GM19372 (cell line): ENCODE results near the gene MAS1.
"Not testable (repeated sequence)": the region's sequence is repeated elsewhere in the genome, so short reads cannot be mapped to it uniquely, and the experiment has no call there.

Experiments
- ATAC-seq: cut with Tn5 transposase; IDR thresholded peaks from one replicate; pipeline ENCODE4 v1.9.1; 2021; ENCODE audit warnings: mild to moderate bottlenecking, low read depth, moderate library complexity; ENCODE audit not compliant: unreplicated experiment

Gene MAS1

GRCh38 chr6:159915397-159915796, 24.6 kb downstream of the MAS1 start:
- no peak for ATAC-seq

DNA sequence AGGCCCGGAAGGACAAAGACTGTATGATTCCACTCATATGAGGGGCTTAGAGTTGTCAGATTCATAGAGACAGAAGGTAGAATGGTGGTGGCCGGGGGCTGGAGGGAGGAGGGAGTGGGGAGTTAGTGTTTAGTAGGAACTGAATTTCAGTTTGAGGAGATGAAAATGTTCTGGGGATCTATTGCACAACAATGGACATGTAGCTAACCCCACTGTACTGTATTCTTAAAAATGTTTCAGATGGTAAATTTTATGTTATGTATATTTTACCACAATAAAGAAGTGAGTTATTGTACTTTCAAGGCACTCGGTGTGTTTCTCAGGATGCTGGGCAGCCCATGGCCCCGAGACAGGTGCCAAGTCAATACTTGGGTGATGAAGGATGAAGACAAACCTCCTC, 25.4 kb downstream of the MAS1 start:
- no peak for ATAC-seq

GRCh38 chr6:159916752-159917151, 26.0 kb downstream of the MAS1 start:
- no peak for ATAC-seq

- no peak for ATAC-seq
Observed at GRCh38 chr6:159919011-159919511, 28.3 kb downstream of the MAS1 start.

DNA sequence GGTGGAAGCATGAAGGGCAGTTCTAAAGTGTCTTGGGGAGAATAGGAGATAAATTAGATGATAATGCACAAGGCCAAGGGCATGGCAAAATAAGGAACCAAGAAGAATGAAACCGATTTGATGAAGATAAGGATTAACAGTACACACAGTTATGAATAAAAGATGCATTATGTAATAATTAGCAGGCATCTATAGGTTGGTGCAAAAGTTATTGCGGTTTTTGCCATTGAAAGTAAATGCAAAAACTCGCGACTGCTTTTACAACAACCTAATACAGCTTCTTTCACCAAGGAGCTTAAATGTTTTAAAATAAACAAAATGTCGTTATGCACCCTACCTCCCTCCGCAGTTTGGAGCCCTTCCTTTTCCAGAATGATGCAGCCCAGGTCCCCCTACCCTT, 29.0 kb downstream of the MAS1 start:
- ATAC-seq, result no peak

GRCh38 chr6:159924150-159924549, 33.4 kb downstream of the MAS1 start:
- ATAC-seq, result not testable (repeated sequence)

DNA sequence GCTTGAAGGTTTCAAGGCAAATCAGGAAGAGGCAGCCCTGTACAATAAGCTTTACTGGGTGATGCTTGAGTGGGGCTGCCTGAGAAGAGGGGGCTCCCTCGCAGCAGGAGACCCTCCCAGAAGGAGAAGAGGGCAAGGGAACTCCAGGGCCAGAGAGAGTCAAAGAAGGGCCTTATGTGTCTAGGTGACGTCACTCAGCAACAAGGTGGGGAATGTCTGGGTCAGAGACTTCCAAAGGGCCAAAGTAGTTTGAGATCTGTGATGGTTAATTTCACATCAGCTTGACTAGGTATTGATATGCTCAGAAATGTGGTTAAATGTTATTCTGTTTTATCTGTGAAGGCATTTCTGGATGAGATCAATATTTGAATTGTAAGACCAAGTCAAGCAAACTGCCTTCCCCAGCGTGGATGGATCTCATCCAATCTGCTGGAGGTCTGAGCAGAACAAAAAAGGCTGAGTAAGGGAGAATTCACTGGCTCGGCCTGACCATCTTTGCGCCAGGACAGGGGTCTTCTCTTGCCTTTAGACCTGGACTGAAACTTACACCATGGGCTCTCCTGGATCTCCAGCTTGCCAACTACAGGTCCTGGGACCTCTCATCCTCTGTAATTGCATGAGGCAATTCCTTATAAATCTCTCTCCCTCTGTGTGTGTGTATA, 35.9 kb downstream of the MAS1 start:
- ATAC-seq, result no peak

- peak; percentile 46 for ATAC-seq
Observed at GRCh38 chr6:159929819-159930218, 39.0 kb downstream of the MAS1 start.

DNA sequence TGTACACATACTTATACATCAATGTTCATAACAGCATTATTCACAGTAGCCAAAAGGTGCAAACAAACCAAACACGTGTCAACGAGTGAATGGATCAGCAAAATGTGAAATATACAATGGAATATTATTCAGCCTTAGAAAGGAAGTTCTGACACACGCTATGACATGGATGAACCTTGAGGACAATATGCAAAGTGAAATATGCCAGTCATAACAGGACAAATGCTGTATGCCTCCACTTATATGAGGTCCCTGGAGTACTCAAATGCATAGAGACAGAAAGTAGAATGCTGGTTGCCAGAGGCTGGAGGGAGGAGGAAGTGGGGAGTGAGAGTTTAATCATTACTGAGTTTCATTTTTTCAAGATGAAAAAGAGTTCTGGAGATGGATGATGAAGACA, 40.3 kb downstream of the MAS1 start:
- ATAC-seq, result peak; percentile 74

DNA sequence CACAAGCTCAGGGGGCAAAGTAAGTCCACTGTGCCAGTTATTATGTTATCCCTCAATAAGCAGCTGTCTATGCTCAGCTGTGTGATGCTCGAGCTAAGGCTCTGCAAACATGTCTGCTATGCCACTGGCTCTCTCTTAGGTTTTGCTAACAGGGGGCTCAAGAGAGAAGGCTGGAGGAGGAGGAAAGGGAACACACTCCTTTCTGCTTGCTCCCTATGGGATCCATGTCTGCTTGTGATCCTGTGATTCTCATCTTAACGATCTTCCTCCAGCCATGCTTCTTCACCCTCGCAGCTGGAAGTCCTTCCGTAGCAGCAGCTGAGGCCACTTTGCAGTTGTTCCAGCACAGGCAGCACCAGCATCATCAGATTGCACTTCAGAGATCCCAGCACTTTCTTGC, 41.1 kb downstream of the MAS1 start:
- peak; percentile 2 for ATAC-seq

- ATAC-seq, result no peak
Observed at GRCh38 chr6:159933077-159933476, 42.3 kb downstream of the MAS1 start.

DNA sequence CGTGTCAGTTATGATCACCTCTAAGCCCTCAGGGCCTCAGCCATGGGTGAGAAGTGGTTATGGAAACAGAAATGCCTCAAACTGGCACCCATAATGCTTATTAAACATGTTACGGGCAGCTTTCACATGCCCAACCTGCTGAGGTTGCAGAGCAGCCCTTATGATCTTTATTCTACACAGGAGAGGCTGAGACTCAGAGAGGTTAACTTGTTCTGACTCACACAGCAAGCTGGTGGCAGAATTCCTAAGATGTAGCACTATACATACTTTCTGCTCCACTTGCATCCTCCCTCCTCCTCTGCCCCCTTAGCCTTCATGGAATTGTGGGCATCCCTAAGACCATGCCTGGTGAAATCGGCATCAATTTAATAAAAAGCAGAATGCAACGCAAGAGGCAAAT, 43.4 kb downstream of the MAS1 start:
- no peak for ATAC-seq

DNA sequence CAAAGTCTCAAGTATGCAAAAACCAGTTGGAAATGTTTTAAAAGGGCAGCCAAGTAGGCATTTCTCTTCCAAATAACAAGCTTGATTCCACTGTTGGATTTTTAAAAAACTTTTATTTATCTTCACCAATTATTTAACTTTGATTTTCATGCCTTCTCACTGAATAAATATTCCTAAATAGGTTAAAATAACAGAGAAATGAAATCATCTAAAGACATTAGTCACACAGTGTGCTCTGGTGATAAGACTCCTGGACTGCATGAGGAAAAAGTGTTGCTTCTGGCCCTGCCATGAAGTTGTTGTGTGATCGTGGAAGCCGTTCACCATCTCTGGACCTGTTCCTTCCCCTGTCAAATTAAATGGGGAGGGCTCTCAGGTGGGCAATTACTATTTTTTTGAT, 44.3 kb downstream of the MAS1 start:
- no peak for ATAC-seq

DNA sequence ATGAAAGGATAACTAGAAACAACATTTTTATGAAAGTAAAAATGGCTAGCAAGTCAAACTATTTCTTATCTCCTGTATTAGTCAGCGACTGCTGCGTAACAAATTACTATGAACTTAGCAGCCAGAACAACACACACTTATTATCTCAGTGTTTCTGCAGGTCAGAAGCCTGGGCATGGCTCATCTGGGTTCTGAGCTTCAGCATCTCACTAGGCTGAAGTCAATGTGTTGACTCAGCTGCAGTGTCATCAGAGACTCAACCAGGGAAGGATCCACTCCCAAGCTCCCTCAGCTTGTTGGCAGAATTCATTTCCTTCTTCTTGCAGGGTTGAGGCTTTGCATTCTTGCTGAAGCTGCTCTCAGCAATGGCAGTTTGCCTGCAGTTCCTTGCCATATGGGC, 44.8 kb downstream of the MAS1 start:
- no peak for ATAC-seq

DNA sequence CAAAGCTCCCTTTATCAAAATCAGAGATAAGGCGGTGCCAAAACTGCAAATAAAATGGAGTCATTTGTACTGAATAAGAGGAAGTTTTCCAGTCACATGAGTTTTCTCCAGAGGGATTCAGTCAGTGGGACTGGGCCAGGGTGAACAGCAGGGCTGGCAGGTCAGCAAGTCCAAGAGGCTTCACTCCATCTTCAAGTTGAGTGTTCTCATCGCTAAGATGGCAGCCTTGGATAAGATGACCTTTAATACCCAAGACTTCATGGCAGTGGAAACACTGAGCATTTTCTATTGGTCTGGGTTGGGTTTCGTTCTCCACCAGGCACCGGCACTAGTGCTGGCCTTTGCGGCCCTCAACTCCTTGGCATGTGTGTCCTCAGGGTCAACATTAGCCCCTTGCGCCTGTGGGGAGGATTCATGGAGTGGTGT, 48.8 kb downstream of the MAS1 start:
- ATAC-seq, result no peak
